Measurements from ENCODE around the gene PRUNE2.
"Not testable (repeated sequence)": the region's sequence is repeated elsewhere in the genome, so short reads cannot be mapped to it uniquely, and the experiment has no call there.

Gene PRUNE2

GRCh38 chr9:76858248-76858647 is 47.7 kb downstream of the PRUNE2 start:
- DNase-seq = not testable (repeated sequence)

GRCh38 chr9:76856016-76856415 is 49.9 kb downstream of the PRUNE2 start:
- no peak for DNase-seq

GRCh38 chr9:76855015-76855414 is 50.9 kb downstream of the PRUNE2 start:
- DNase-seq = no peak

- no peak for DNase-seq
Measured at GRCh38 chr9:76852026-76852425, 53.9 kb downstream of the PRUNE2 start.

GRCh38 chr9:76846297-76846696 is 59.6 kb downstream of the PRUNE2 start:
- no peak for DNase-seq

- no peak for DNase-seq
Measured at GRCh38 chr9:76845254-76845653, 60.7 kb downstream of the PRUNE2 start.

GRCh38 chr9:76835571-76836283 is 70.2 kb downstream of the PRUNE2 start:
- no peak for DNase-seq

GRCh38 chr9:76828447-76828846 is 77.5 kb downstream of the PRUNE2 start:
- DNase-seq = no peak

GRCh38 chr9:76827296-76828080 is 78.4 kb downstream of the PRUNE2 start:
- no peak for DNase-seq

GRCh38 chr9:76820431-76820830 is 85.5 kb downstream of the PRUNE2 start:
- no peak for DNase-seq

- DNase-seq = no peak
Measured at GRCh38 chr9:76818271-76818670, 87.6 kb downstream of the PRUNE2 start.

- no peak for DNase-seq
Measured at GRCh38 chr9:76817489-76817888, 88.4 kb downstream of the PRUNE2 start.

GRCh38 chr9:76812591-76812990 is 93.3 kb downstream of the PRUNE2 start:
- DNase-seq = no peak

GRCh38 chr9:76810377-76810957 is 95.4 kb downstream of the PRUNE2 start:
- no peak for DNase-seq

GRCh38 chr9:76808636-76809035 is 97.3 kb downstream of the PRUNE2 start:
- no peak for DNase-seq

- DNase-seq = no peak
Measured at GRCh38 chr9:76803762-76804161, 102.2 kb downstream of the PRUNE2 start.

GRCh38 chr9:76803083-76803482 is 102.8 kb downstream of the PRUNE2 start:
- DNase-seq = no peak

- DNase-seq = no peak
Measured at GRCh38 chr9:76800901-76801300, 105.0 kb downstream of the PRUNE2 start.

- no peak for DNase-seq
Measured at GRCh38 chr9:76799473-76799872, 106.4 kb downstream of the PRUNE2 start.

GRCh38 chr9:76798527-76798926 is 107.4 kb downstream of the PRUNE2 start:
- no peak for DNase-seq

- DNase-seq = no peak
Measured at GRCh38 chr9:76796296-76796695, 109.6 kb downstream of the PRUNE2 start.

GRCh38 chr9:76793784-76794431 is 112.0 kb downstream of the PRUNE2 start:
- DNase-seq = no peak

- DNase-seq = no peak
Measured at GRCh38 chr9:76789840-76790239, 116.1 kb downstream of the PRUNE2 start.

- no peak for DNase-seq
Measured at GRCh38 chr9:76787677-76788076, 118.2 kb downstream of the PRUNE2 start.
